K562 treated with DMSO at 1 percent for 12 hours (cell line): ENCODE results near the gene SCYGR2. TPM values are rescaled to one million over a fixed set of nuclear protein-coding genes. Genes with fewer than 3 reads are reported as not detected.

Experiments used
- total RNA-seq: library from RNA; unstranded; fragments of 300-600 nt; gene quantifications from 2 replicates; pipeline ENCODE4 v1.2.3, GENCODE V29; 2022; ENCODE audit not compliant: insufficient read depth

The SCYGR2 gene, protein sequence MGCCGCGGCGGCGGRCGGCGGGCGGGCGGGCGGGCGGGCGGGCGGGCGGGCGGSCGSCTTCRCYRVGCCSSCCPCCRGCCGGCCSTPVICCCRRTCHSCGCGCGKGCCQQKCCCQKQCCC
- total RNA-seq: not detected in 2 replicates

DNA sequence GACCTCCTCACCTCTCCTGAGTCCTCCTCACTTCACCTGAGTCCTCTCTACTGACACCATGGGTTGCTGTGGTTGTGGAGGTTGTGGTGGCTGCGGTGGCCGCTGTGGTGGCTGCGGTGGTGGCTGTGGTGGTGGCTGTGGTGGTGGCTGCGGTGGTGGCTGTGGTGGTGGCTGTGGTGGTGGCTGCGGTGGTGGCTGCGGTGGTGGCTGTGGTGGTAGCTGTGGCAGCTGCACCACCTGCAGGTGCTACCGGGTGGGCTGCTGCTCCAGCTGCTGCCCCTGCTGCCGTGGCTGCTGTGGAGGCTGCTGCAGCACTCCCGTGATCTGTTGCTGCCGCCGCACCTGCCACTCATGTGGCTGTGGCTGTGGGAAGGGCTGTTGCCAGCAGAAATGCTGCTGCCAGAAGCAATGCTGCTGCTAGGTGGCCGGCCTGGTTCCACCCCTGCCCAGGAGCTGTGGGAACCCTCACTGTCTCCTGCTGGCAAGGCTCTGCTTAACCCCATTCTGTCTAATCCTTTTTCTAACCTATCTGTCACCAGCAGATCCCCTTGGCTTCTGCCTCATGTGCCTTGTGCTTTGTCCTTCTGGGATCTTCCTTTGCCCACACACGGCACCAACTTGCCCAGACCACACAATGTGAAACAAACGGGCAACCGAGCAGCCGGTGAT, at the start of gene SCYGR2:
TSS of gene SCYGR2 (plus strand) at position 59 of the 669 bp plus-strand sequence. CDS start at position 59, 0 bp downstream.

DNA sequence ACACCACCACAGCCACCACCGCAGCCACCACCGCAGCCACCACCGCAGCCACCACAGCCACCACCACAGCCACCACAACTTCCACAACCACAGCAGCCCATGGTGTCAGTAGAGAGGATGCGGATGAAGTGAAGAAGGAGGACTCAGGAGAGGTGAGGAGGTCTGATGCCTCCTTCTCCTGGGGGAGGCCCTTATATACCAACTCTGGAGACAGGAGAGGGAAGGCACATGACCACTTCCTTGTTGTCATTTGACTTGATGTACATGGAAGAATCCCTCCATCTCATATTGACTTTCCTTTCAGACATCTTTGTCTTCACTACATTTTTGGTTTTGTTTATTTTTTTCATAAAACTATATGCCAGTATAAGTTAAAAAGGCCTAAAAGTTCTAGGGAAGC, 16.0 kb downstream of the SCYGR2 start, which contains the start of gene SCYGR3:
TSS of gene SCYGR3 (minus strand) at position 101 of the 400 bp plus-strand sequence. CDS start at position 101, 0 bp downstream.

DNA sequence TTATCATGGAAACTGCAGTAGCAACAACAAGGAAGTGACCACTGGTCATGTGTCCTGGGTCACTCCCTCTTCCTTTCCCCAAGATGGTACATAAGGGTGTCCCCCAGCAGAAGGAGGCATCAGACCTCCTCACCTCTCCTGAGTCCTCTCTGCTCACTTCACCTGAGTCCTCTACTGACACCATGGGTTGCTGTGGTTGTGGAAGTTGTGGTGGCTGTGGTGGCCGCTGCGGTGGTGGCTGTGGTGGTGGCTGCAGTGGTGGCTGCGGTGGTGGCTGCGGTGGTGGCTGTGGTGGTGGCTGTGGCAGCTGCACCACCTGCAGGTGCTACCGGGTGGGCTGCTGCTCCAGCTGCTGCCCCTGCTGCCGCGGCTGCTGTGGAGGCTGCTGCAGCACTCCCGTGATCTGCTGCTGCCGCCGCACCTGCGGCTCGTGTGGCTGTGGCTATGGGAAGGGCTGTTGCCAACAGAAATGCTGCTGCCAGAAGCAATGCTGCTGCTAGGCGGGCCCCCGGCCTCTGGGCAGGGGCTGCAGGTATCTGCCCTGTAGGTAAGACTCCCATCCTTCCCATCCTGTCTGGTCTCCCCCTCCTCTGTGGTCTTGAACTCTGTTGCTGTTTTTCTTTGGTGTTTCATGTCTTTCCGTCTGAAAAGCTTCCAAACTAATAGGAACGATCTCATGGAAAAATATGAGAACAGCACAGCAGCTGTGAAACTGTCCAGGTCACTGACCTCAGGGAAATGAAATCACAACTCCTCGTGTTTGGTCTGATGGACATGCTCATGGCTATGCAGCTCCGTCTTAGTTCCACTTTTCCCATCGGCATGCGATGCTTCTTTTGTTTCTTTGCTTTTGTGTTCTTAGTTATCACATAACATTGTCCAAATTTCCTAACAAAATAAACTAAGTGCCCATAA, 18.9 kb downstream of the SCYGR2 start, which contains the start of gene SCYGR4:
TSS of gene SCYGR4 (plus strand) at position 183 of the 915 bp plus-strand sequence. CDS start at position 183, 0 bp downstream.

Other genes starting within 250 kb of the SCYGR2 start
- not detected in 2 replicates for gene TM4SF20, start 219.6 kb upstream of the SCYGR2 start, total RNA-seq
- not detected in 2 replicates for gene SCYGR1, start 210.9 kb upstream of the SCYGR2 start, total RNA-seq
- gene AGFG1, start 126.7 kb upstream of the SCYGR2 start, total RNA-seq: 18.7 and 32.5 TPM in 2 replicates
- not detected in 2 replicates for gene SCYGR3, start 15.9 kb downstream of the SCYGR2 start, total RNA-seq
- not detected in 2 replicates for gene SCYGR4, start 18.6 kb downstream of the SCYGR2 start, total RNA-seq
- gene SCYGR5, start 67.9 kb downstream of the SCYGR2 start, total RNA-seq: not detected in 2 replicates
- not detected in 2 replicates for gene SLC19A3, start 119.1 kb downstream of the SCYGR2 start, total RNA-seq
- not detected in 2 replicates for gene SCYGR6, start 125.9 kb downstream of the SCYGR2 start, total RNA-seq
- gene SCYGR7, start 129.4 kb downstream of the SCYGR2 start, total RNA-seq: not detected in 2 replicates
- not detected in 2 replicates for gene SCYGR8, start 147.0 kb downstream of the SCYGR2 start, total RNA-seq
- not detected in 2 replicates for gene CCL20, start 214.9 kb downstream of the SCYGR2 start, total RNA-seq